Embryonic facial prominence (tissue), 1 donor: ENCODE data around the gene AP3D1.
"Not testable (repeated sequence)": the region's sequence is repeated elsewhere in the genome, so short reads cannot be mapped to it uniquely, and the experiment has no call there.

ENCODE experiments used
- DNase-seq: peaks from one replicate; pipeline ENCODE4 v3.0.0-alpha.2; 2016; ENCODE audit errors: extremely low spot score

Gene AP3D1

GRCh38 chr19:2128252-2128651 is 23.1 kb downstream of the AP3D1 start:
- not testable (repeated sequence) for DNase-seq

- DNase-seq, result no peak
Observed at GRCh38 chr19:2127758-2128157, 23.6 kb downstream of the AP3D1 start.

- no peak for DNase-seq
Observed at GRCh38 chr19:2126879-2127518, 24.4 kb downstream of the AP3D1 start.

- no peak for DNase-seq
Observed at GRCh38 chr19:2123682-2124387, 27.5 kb downstream of the AP3D1 start.

- no peak for DNase-seq
Observed at GRCh38 chr19:2122982-2123381, 28.4 kb downstream of the AP3D1 start.

- DNase-seq, result no peak
Observed at GRCh38 chr19:2122251-2122650, 29.1 kb downstream of the AP3D1 start.

- DNase-seq, result no peak
Observed at GRCh38 chr19:2121416-2122051, 29.8 kb downstream of the AP3D1 start.

- DNase-seq, result no peak
Observed at GRCh38 chr19:2120821-2121220, 30.5 kb downstream of the AP3D1 start.

GRCh38 chr19:2119921-2120785 is 31.2 kb downstream of the AP3D1 start:
- no peak for DNase-seq

GRCh38 chr19:2118438-2118837 is 32.9 kb downstream of the AP3D1 start:
- no peak for DNase-seq

- no peak for DNase-seq
Observed at GRCh38 chr19:2117215-2117960, 34.0 kb downstream of the AP3D1 start.

- DNase-seq, result no peak
Observed at GRCh38 chr19:2116507-2116906, 34.9 kb downstream of the AP3D1 start.

GRCh38 chr19:2115911-2116426 is 35.4 kb downstream of the AP3D1 start:
- DNase-seq, result no peak

- DNase-seq, result no peak
Observed at GRCh38 chr19:2115324-2115723, 36.0 kb downstream of the AP3D1 start.

- no peak for DNase-seq
Observed at GRCh38 chr19:2114821-2115220, 36.5 kb downstream of the AP3D1 start.

GRCh38 chr19:2114218-2114617 is 37.1 kb downstream of the AP3D1 start:
- DNase-seq, result no peak

- DNase-seq, result no peak
Observed at GRCh38 chr19:2113439-2114211, 37.7 kb downstream of the AP3D1 start.

GRCh38 chr19:2112516-2113320 is 38.6 kb downstream of the AP3D1 start:
- DNase-seq, result no peak

GRCh38 chr19:2111886-2112285 is 39.5 kb downstream of the AP3D1 start:
- DNase-seq, result no peak

GRCh38 chr19:2111425-2111824 is 39.9 kb downstream of the AP3D1 start:
- DNase-seq, result no peak
